GM12873 (cell line): Measurements from ENCODE around the gene MPPED2.

ENCODE experiments used
- CTCF ChIP-seq: IDR thresholded peaks from 2 replicates; pipeline ENCODE4 v1.5.1; 2012; ENCODE audit warnings: low read depth, mild to moderate bottlenecking, moderate library complexity, low read length, control low read depth; ENCODE audit not compliant: insufficient read depth; ENCODE audit errors: missing control alignments

The MPPED2 gene

GRCh38 chr11:30452842-30453241, 133.3 kb downstream of the MPPED2 start:
- TF ChIP-seq CTCF = no peak

- TF ChIP-seq CTCF = no peak
Measured at GRCh38 chr11:30452114-30452513, 134.0 kb downstream of the MPPED2 start.

GRCh38 chr11:30451626-30452025, 134.5 kb downstream of the MPPED2 start:
- no peak for TF ChIP-seq CTCF

- no peak for TF ChIP-seq CTCF
Measured at GRCh38 chr11:30451167-30451566, 135.0 kb downstream of the MPPED2 start.

- no peak for TF ChIP-seq CTCF
Measured at GRCh38 chr11:30447058-30447640, 139.0 kb downstream of the MPPED2 start.

GRCh38 chr11:30446520-30446919, 139.6 kb downstream of the MPPED2 start:
- TF ChIP-seq CTCF = no peak

- TF ChIP-seq CTCF = no peak
Measured at GRCh38 chr11:30445056-30445455, 141.1 kb downstream of the MPPED2 start.

GRCh38 chr11:30440510-30440909, 145.6 kb downstream of the MPPED2 start:
- no peak for TF ChIP-seq CTCF
